ENCODE results near the gene EGFR.

Gene EGFR

GRCh38 chr7:54991341-54991740 lies 27.5 kb upstream of the EGFR start:
- no peak for DNase-seq
- Histone ChIP-seq H3K9me3 (no peaks in the 10 kb centered on the region), H3K36me3 (no peaks in the 10 kb centered on the region), H3K27me3 (no peaks in the 10 kb centered on the region), H3K4me1 (no peaks in the 10 kb centered on the region), H3K4me3 (ENCODE audit: low read depth, low read length) (no peak overlapping the region)
- no peak for TF ChIP-seq CTCF (IDR thresholded peaks at IDR 0.05; ENCODE audit: low read depth, low read length)

DNA sequence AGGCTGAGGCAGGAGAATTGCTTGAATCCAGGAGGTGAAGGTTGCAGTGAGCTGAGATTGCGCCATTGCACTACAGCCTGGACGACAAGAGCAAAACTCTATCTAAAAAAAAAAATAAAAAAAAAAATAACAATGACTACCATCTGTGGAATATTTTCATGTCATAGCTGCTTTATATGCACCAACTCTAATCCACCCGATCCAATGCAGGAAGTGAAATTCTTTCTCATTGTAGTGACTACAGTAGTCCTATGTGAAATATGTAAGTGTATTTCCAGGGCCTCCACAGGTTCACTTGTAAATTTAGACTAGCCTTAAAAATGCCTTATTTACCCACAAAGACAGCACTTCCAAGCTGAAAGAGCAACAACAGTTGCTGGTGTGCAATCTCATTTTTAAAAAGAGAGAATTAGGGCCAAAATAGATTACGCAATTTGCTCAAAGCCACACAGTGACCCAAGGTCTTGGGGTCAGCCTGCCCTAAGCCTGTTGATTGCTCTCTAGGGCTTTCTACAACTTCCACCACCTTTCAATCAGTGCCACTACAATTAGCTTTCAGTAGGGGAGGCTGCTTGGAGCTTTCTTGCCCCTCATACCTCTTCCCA lies 25.8 kb upstream of the EGFR start:
- Histone ChIP-seq H3K4me3 (ENCODE audit: low read depth, low read length) (no peak overlapping the region), H3K9me3 (no peaks in the 10 kb centered on the region; the same call in 1 of the 2 replicates), H3K36me3 (no peaks in the 10 kb centered on the region), H3K4me1 (no peaks in the 10 kb centered on the region), H3K27me3 (no peaks in the 10 kb centered on the region)
- no peak for DNase-seq
- TF ChIP-seq CTCF (IDR thresholded peaks at IDR 0.05; ENCODE audit: low read depth, low read length): no peak

DNA sequence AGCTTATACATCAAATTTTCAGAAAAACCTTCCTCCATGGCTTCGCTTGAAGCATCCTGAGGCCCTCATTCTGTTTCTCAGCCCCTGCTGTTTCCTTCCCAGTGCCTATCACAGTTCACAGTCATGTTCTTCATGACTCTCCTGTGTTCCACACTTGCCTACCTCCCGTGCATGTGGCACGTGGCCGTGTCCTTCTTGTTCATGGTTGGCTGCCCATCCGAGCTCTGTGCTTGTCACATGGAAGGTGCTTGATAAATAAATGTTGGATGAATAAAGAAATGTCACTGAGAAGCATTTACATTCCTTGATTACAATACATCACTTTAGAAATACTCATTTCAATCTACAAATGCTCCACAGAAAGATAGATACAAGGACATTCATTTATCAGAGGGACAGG lies 23.7 kb upstream of the EGFR start:
- no peaks in the 10 kb centered on the region for H3K27me3 ChIP-seq
- H3K4me3 ChIP-seq (ENCODE audit: low read depth, low read length): no peak overlapping the region
- H3K36me3 ChIP-seq: no peaks in the 10 kb centered on the region
- no peak for DNase-seq
- TF ChIP-seq CTCF (IDR thresholded peaks at IDR 0.05; ENCODE audit: low read depth, low read length): no peak
- no peaks in the 10 kb centered on the region; the same call in 1 of the 2 replicates for H3K9me3 ChIP-seq
- H3K4me1 ChIP-seq: no peaks in the 10 kb centered on the region; the same call in 1 of the 2 replicates

- Histone ChIP-seq H3K36me3 (no peaks in the 10 kb centered on the region), H3K9me3 (no peaks in the 10 kb centered on the region; the same call in 1 of the 2 replicates), H3K4me3 (ENCODE audit: low read depth, low read length) (no peak overlapping the region), H3K4me1 (no peaks in the 10 kb centered on the region; the same call in 1 of the 2 replicates), H3K27me3 (no peaks in the 10 kb centered on the region)
- DNase-seq: no peak
- no peak for TF ChIP-seq CTCF (IDR thresholded peaks at IDR 0.05; ENCODE audit: low read depth, low read length)
Measured at GRCh38 chr7:54995610-54996363, 23.0 kb upstream of the EGFR start.

GRCh38 chr7:54996391-54996790 lies 22.4 kb upstream of the EGFR start:
- DNase-seq: no peak
- H3K9me3 ChIP-seq: no peaks in the 10 kb centered on the region; the same call in 1 of the 2 replicates
- TF ChIP-seq CTCF (IDR thresholded peaks at IDR 0.05; ENCODE audit: low read depth, low read length): no peak
- H3K27me3 ChIP-seq: no peaks in the 10 kb centered on the region
- H3K36me3 ChIP-seq: no peaks in the 10 kb centered on the region
- H3K4me1 ChIP-seq: no peaks in the 10 kb centered on the region; the same call in 1 of the 2 replicates
- H3K4me3 ChIP-seq (ENCODE audit: low read depth, low read length): no peak overlapping the region

GRCh38 chr7:55004579-55004978 lies 14.2 kb upstream of the EGFR start:
- Histone ChIP-seq H3K27me3 (no peaks in the 10 kb centered on the region), H3K4me1 (no peaks in the 10 kb centered on the region; the same call in 1 of the 2 replicates), H3K9me3 (no peaks in the 10 kb centered on the region), H3K36me3 (no peaks in the 10 kb centered on the region), H3K4me3 (ENCODE audit: low read depth, low read length) (no peak overlapping the region)
- DNase-seq: no peak
- TF ChIP-seq CTCF (IDR thresholded peaks at IDR 0.05; ENCODE audit: low read depth, low read length): no peak
